ENCODE results near the gene COL8A1. TPM values are rescaled to one million over a fixed set of nuclear protein-coding genes. Genes with fewer than 3 reads are reported as not detected.

COL8A1 gene
- total and polyA plus RNA-seq, 8 donors, result 0.96 to 283 (median 2.6) TPM

DNA sequence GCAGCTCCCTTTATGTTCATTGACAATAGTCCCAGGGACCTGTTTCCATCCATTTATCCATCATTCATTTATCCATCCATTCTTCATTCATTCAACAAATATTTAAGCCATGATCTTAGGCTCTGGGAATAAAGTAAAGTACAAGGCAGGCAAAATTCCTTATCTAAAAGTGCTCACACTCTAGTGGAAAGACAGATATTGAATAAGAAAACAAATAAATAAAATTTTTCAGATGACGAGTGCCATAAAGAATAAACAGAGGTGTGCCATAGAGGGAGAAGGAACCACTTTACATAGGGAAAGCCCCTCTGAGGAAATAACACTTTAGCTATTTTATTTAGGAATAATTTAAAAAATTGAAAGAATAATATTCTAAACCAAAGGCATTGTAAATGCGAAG is 76.2 kb downstream of the COL8A1 start:
- H3K27me3 ChIP-seq, result no peaks in the 10 kb centered on the region
- H3K27ac ChIP-seq, result no peak overlapping the region
- H3K4me1 ChIP-seq, result no peaks in the 10 kb centered on the region
- no peaks in the 10 kb centered on the region for H3K9me3 ChIP-seq
- TF ChIP-seq, protein P1, sequence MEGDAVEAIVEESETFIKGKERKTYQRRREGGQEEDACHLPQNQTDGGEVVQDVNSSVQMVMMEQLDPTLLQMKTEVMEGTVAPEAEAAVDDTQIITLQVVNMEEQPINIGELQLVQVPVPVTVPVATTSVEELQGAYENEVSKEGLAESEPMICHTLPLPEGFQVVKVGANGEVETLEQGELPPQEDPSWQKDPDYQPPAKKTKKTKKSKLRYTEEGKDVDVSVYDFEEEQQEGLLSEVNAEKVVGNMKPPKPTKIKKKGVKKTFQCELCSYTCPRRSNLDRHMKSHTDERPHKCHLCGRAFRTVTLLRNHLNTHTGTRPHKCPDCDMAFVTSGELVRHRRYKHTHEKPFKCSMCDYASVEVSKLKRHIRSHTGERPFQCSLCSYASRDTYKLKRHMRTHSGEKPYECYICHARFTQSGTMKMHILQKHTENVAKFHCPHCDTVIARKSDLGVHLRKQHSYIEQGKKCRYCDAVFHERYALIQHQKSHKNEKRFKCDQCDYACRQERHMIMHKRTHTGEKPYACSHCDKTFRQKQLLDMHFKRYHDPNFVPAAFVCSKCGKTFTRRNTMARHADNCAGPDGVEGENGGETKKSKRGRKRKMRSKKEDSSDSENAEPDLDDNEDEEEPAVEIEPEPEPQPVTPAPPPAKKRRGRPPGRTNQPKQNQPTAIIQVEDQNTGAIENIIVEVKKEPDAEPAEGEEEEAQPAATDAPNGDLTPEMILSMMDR (IDR thresholded peaks at IDR 0.05), result no peak
- no peak overlapping the region for H3K4me3 ChIP-seq
- no peaks in the 10 kb centered on the region for H3K36me3 ChIP-seq
- DNase-seq (no peak), ATAC-seq (peak; percentile 25)
- intact Hi-C loops (cut with DNase I), result no loop called here

DNA sequence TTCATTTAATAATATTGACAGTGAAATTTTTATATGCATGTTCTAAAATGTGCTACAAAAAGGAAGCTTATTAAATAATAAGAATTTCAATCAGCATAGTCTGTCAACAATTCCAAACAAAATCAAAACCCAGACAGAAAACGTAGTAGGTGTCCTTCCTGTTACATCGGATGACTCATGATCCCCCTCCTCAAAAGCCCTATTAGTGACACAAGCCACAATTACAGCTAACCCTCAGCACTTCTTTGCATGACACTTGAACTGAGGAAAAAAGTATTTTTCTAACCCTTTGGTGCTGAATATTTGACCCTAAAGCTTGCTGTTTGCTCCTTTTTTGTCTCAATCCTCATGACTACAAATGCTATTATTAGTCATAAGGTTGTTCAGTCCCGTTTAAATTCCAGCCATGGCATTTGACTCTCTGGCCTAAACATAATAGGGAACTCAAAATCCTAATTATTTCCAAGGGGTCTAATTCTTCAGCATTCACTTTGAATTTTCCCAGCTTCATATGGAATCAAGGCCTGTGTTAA is 78.1 kb downstream of the COL8A1 start:
- no peaks in the 10 kb centered on the region for H3K4me1 ChIP-seq
- TF ChIP-seq, protein P1 (IDR thresholded peaks at IDR 0.05), result no peak
- H3K27me3 ChIP-seq, result no peaks in the 10 kb centered on the region
- no peaks in the 10 kb centered on the region for H3K9me3 ChIP-seq
- ATAC-seq, result no peak
- no peak for DNase-seq
- intact Hi-C loops (cut with DNase I), result no loop called here
- H3K36me3 ChIP-seq, result no peaks in the 10 kb centered on the region
- no peak overlapping the region for H3K4me3 ChIP-seq
- H3K27ac ChIP-seq, result no peak overlapping the region

DNA sequence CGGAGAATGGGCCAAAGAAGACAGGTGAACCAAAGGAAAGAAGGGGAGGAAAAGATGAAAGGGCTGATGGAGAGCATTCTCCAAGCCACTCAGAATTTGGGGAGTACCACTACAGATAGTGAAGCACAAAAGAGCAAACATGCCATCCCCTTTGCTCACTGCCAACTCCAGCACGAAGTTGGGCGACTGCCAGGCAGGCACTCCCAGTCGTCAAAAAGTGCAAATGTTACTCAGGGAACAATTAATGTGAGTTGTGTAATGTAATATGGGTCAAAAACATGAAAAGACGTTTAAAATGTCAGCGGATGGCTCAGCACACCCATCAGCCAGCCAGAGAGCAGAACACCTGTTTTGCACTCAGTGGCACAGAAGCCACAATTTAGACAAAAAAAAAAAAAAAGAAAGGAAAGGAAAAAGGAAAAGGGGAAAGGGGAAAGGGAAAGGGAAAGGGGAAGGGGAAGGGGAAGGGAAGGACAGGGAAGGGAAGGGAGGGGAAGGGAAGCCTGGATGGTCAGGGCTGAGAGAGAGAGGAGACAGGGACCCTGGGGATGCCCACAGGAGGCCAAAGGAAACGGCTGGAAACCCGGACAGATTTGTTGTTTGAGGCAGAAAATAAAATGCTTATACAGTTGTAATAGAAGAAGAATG is 82.7 kb downstream of the COL8A1 start:
- no peak overlapping the region for H3K4me3 ChIP-seq
- intact Hi-C loops (cut with DNase I), result no loop called here
- H3K4me1 ChIP-seq, result no peaks in the 10 kb centered on the region
- H3K9me3 ChIP-seq, result no peaks in the 10 kb centered on the region
- H3K27ac ChIP-seq, result peak overlapping the region in 1 of 2 donors; percentile 44
- peak; percentile 77 for ATAC-seq
- TF ChIP-seq, protein P1 (IDR thresholded peaks at IDR 0.05), result no peak
- H3K36me3 ChIP-seq, result no peaks in the 10 kb centered on the region
- DNase-seq, result peak in 3 of 4 donors; percentile 20 to 79 (median 62)
- H3K27me3 ChIP-seq, result no peaks in the 10 kb centered on the region

DNA sequence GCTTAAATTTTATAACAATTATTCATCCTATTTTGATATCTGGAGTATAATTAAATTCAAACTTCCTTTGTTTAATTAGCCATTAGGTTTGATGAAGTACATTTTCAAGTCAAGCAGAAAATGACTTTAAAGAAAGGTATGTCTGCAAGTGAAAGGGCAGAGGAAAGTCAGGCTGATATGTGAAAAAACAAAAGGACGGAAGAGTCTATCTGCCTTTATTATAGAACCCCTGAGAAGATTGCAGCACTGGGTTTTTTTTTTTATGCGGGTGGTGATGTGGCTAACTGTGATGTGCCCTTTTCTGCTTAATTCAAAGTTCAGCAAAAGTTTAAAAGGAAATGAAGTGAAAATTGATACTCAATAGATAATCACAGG is 83.2 kb downstream of the COL8A1 start:
- ATAC-seq, result peak; percentile 33
- Histone ChIP-seq H3K4me1 (no peaks in the 10 kb centered on the region), H3K27me3 (no peaks in the 10 kb centered on the region), H3K4me3 (no peak overlapping the region), H3K27ac (peak overlapping the region in 1 of 2 donors; percentile 44), H3K9me3 (no peaks in the 10 kb centered on the region), H3K36me3 (no peaks in the 10 kb centered on the region)
- TF ChIP-seq, protein P1 (IDR thresholded peaks at IDR 0.05), result no peak
- intact Hi-C loops (cut with DNase I), result no loop called here
- no peak for DNase-seq

DNA sequence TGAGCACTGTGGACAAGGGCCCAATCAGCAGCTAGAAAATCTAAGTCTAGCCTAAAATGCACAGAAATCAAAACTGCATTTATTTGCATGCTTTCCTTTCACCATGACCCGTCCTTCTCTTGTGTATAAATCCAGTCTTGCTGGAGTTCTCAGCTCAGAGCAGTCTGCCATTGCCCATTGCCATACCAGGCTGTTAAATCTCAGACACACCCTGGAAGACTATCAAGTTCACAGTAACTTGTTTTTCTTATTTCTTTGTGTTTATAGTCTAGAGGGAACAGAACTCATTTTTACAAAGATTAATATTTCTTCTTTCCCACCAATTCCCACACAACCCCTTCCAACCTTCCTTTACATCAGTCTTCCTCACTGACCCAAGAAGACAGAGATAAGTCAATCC is 85.9 kb downstream of the COL8A1 start:
- DNase-seq, result peak in 1 of 4 donors; percentile 31
- no peak overlapping the region for H3K27ac ChIP-seq
- H3K4me1 ChIP-seq, result no peaks in the 10 kb centered on the region
- H3K4me3 ChIP-seq, result no peak overlapping the region
- no peaks in the 10 kb centered on the region for H3K27me3 ChIP-seq
- ATAC-seq, result no peak
- no peaks in the 10 kb centered on the region for H3K9me3 ChIP-seq
- TF ChIP-seq, protein P1 (IDR thresholded peaks at IDR 0.05), result no peak
- H3K36me3 ChIP-seq, result no peaks in the 10 kb centered on the region
- intact Hi-C loops (cut with DNase I), result no loop called here
